Measurements from ENCODE around the gene HAUS3.
"Not testable (repeated sequence)": the region's sequence is repeated elsewhere in the genome, so short reads cannot be mapped to it uniquely, and the experiment has no call there.

Gene HAUS3

DNA sequence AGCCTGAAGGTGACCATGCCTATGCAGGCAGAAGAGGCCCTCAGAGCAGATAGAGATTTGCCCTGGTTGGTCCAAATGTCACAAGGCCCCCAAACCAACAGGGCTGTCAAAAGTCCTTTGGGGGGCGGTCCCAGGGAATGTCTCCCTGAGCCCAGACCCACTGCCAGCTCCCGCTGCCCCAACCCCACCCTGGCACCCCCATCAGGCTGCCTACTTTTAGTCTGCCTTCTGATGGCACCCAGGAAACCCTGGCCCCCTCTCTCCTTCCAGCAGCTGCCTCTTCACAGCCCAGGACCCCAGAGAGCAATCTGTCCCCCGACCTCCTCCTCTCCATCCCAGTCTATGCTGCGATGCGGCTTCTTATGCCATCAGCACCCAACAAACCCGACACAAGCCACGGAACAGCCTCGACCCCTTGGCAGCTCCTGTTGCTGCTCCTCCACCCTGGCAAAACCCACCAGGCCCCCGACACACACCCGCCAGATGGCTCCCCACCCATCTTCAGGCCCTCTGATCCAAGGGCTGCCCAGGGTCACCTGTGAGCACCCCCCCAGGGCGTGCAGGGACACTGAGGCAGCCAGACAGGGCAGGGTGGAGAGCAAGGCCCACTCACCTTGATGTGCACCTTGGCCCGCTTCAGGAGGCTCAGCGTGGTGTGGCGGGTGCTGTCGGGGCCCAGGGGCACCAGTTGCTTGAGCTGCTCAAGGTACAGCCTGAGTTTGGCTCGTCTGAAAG is 10.0 kb upstream of the HAUS3 start:
- no peak for DNase-seq (ENCODE audit: low read depth in 2 of 2)

- no peak for DNase-seq (ENCODE audit: low read depth in 2 of 2)
Observed at GRCh38 chr4:2251073-2251794, 9.3 kb upstream of the HAUS3 start.

- no peak for DNase-seq (ENCODE audit: low read depth in 2 of 2)
Observed at GRCh38 chr4:2250357-2251072, 8.6 kb upstream of the HAUS3 start.

- DNase-seq (ENCODE audit: low read depth in 2 of 2): no peak
Observed at GRCh38 chr4:2249526-2250356, 7.8 kb upstream of the HAUS3 start.

GRCh38 chr4:2248821-2249261 is 6.9 kb upstream of the HAUS3 start:
- no peak for DNase-seq (ENCODE audit: low read depth in 2 of 2)

DNA sequence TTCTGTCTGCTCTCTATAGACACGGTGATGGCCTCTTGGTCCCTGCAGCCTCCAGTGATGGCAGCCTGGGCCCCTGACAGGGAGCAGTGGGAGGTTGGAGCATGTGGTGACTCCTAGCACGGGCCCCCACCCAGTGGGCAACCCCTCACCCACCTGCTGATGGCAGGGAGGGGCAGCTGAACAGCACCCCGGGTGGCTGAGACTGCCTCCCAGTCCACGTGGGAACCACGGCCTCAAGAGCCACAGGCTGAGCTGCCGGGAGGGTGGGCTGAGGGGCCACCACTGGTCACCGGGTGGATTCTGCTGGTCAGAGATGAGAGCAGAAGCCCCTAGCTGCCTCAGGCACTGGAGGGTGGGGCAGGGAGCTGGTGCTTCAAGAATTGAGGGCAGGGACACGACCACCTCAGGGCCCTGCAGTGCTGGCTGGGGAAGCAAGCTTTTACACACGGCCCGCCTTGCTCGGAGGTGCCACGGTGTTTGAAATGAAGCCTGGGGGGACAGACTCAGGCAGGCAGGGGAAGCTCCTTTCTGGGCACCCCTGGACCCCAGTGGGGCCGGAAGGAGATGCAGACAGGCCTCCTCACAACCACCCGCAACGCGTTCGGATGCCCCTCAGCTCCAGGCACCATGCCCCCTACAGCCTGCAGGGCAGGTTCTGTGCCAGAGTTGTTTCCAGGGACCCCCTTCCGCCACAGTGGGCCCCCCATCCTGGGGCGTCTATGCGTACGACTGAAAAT is 6.3 kb upstream of the HAUS3 start:
- DNase-seq (ENCODE audit: low read depth in 2 of 2): no peak

DNA sequence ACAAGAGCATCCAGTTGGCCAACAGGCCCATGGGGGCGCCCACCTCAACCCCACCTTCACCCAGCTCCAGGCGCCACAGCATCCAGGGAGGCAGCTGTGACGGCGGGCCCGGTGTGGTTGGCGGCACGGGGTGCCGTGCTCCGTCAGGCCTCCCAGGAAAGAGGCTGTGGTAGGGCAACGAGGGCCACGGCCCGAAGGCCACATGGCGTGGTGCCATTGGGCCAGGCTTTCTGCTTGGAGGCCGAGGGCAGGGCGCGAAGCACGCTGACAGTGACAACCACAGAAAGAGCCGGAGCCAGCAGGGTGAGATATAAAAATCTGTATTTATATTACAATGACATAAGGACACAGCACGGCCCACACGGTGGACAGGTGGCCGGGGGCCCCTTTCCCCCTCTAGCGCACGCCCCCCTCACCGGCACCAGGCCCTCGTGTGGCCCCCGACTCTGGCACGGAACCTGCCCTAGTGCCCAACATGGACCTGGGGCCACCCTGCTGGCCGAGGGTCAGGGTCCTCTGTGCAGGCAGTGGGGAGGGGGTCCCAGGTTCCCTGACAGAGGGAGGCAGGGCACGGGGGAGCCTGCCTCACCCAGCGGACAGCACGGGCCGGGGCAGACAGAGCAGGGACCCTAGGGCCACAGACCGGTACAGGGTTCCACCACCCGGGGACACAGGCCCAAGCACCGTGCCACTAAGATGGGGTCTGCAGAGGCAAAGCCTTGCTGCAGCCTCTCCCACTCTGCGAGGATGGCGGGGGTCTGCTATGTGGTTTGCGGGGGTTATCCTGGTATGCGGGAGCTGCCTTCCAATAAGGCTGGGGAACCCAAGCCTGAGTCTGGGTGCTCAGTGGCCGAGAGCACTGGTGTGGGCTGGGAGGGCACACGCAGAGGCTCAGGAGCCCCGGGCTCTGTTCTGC is 5.5 kb upstream of the HAUS3 start:
- DNase-seq (ENCODE audit: low read depth in 2 of 2): no peak

DNA sequence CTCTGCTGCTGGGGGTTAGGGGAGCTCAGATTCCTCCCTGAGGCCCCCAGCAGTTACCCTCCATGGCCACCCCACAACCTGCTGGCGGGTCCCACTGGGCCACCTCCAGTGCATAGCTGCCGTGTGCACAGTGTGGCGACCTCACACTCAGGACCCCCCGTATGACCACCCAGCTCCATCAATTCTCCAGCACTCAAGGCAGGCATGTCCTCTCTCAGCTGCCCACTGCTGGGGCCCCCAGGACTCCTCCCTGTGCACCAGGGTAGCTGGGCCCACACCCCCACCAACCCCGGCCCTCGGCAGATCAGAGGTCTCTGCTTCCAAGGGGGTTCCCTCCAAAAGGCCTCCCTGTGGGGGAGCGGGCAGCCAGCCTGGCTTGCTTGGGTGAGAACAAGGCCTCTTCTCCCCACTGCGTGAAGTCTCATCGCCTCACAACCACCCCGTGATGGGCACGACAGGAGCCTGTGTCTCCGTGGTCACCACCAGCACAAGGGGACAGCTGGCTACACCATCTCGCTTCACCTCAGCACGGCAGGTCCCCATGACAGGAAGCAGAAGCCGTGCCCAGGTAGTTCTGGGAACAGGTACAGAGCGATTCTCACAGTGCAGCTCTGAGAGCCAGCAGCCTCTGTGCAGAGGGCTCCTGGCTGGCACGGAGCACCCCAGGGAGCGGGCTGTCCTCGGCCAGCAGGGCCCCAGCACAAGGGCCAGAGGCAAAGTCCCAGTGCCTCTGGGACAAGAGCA is 4.6 kb upstream of the HAUS3 start:
- DNase-seq (ENCODE audit: low read depth in 2 of 2): no peak

- DNase-seq (ENCODE audit: low read depth in 2 of 2): no peak
Observed at GRCh38 chr4:2245787-2246275, 3.9 kb upstream of the HAUS3 start.

DNA sequence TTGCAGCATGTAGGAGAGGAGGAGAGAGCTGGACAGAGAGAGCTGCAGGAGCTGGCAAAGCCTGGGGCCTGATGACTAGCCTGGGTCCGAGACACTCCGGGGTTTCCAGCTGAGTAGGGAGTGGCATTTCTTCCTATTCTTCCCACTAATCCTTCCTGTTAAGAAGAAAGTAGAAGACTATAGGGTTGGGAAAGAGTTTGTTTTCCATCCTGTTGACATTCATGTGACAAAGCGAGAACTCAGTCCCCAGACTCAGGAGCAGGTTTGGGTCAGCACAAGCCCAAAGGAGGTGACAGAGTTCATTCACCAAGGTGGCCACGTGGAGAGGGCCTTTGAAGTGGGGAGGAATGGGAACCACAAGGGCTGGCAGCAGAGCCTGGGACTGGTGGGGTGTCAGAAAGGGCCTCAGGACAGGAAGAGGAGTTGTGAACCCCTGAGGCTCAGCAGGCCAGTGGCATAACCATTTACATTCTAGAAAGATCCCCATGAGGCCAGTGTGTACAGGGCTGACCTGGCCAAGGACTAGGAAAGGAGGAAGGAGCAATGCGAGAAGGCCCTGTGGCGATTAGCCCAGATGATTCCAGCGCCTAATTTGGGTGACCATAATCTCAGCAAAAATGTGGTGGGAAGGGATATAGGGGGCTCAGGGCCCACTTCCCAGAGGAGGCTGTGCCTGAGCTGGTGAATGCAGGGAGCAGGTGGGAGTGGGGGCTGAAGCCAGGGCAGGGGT is 3.3 kb upstream of the HAUS3 start:
- no peak for DNase-seq (ENCODE audit: low read depth in 2 of 2)

- DNase-seq (ENCODE audit: low read depth in 2 of 2): no peak
Observed at GRCh38 chr4:2243681-2244380, 1.9 kb upstream of the HAUS3 start.

DNA sequence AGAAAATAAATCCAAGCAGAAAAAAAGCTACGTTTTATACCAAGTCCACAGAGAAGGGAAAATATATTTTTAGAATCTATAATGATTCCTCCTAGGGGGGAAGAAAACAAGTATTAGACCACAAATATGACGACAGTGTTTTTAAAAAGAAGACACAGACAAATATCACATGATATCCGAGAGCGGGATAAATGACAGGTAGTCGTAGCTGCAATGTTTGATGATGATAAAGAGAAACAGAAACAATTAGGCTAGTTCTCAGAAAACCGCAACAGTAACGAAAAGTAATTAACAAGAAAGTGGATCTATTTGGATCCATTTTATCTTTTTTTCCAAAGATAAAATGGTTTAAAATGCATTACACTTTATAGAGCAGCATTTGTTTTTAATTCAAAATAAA is 918 bp downstream of the HAUS3 start:
- DNase-seq (ENCODE audit: low read depth in 2 of 2): no peak

GRCh38 chr4:2236944-2237666 is 4.8 kb downstream of the HAUS3 start:
- no peak for DNase-seq (ENCODE audit: low read depth in 2 of 2)

DNA sequence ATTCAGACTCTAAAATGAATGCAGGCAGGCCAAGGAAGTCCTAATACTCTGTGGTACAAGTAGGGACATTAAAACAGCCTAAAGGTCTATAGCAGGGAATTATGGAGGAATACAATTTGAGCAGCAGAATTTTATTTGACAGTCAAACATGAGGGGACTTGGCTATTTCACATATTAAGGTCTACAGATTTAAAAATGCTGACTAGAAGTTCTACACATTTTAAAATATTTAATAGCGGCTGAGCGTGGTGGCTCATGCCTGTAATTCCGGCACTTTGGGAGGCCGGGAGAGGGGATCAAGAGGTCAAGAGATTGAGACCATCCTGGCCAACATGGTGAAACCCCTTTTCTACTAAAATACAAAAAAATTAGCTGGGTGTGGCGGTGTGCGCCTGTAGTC is 10.8 kb downstream of the HAUS3 start:
- DNase-seq (ENCODE audit: low read depth in 2 of 2): no peak

DNA sequence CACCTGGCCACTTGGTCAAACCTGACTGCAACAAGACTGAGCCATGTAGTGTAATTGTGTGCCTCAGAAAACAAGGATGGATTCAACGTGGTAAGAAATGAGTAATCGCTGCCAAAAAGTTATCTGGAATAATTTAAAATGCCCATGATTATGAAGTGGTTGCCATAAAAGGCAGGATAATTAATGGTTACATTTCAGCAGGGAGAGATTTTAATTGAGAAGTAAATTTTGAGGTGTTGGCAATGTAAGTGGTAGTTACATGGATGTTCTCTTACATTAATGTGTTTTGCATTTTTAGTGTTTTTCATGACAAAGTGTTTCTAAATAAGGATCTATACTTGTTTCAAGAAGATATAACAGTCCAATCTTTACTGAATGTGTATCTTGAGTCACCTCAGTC is 15.7 kb downstream of the HAUS3 start:
- no peak for DNase-seq (ENCODE audit: low read depth in 2 of 2)

- no peak for DNase-seq (ENCODE audit: low read depth in 2 of 2)
Observed at GRCh38 chr4:2222838-2223237, 19.1 kb downstream of the HAUS3 start.

GRCh38 chr4:2221378-2221777 is 20.5 kb downstream of the HAUS3 start:
- DNase-seq (ENCODE audit: low read depth in 2 of 2): not testable (repeated sequence)
